Measurements from ENCODE around the gene CERS1. TPM values are rescaled to one million over a fixed set of nuclear protein-coding genes. Genes with fewer than 3 reads are reported as not detected.

Gene CERS1
- polyA plus RNA-seq, 3 donors = not detected

GRCh38 chr19:18875726-18876125 lies 20.2 kb downstream of the CERS1 start:
- H3K4me3 Mint-ChIP-seq = no peak overlapping the region
- no peak overlapping the region for H2AFZ ChIP-seq (ENCODE audit: insufficient read depth, low read depth, low read length, poor library complexity, severe bottlenecking)
- intact Hi-C loops (cut with micrococcal nuclease) = no loop called here
- H3K4me2 ChIP-seq (replicated peaks; ENCODE audit: extremely low read depth, low read length, poor library complexity, severe bottlenecking) = no peak overlapping the region
- no peak for DNase-seq
- H3K9me3 ChIP-seq (replicated peaks in 1 of 2; ENCODE audit: control insufficient read depth in 1 of 2, insufficient read depth in 1 of 2, low read length in 2 of 2) = no peaks in the 10 kb centered on the region
- H3K4me1 Mint-ChIP-seq = peaks cover 4% of the 10 kb centered on the region
- H3K27ac ChIP-seq (ENCODE audit: low read depth in 1 of 2, low read length in 2 of 2) = no peak overlapping the region
- H3K79me2 ChIP-seq (ENCODE audit: insufficient read depth, low read length) = no peaks in the 10 kb centered on the region
- peaks cover 1 to 8% (median 5%) of the 10 kb centered on the region in 7 donors for H3K9me3 Mint-ChIP-seq
- H3K4me3 ChIP-seq (replicated peaks in 1 of 3; ENCODE audit: low read depth in 2 of 3, low read length in 3 of 3) = no peak overlapping the region
- no peaks in the 10 kb centered on the region for H4K20me1 ChIP-seq (ENCODE audit: insufficient read depth, low read length)
- TF ChIP-seq CTCF (IDR thresholded peaks at IDR 0.05) = no peak
- H3K4me1 ChIP-seq (ENCODE audit: control insufficient read depth in 1 of 2, insufficient read depth in 2 of 2, low read length in 2 of 2) = peaks cover 0 to under 1% of the 10 kb centered on the region in 2 donors
- H3K27me3 ChIP-seq (ENCODE audit: control insufficient read depth in 2 of 2, insufficient read depth in 2 of 2, low read length in 2 of 2) = peaks cover 0 to 7% of the 10 kb centered on the region in 2 donors
- H3K36me3 Mint-ChIP-seq = peaks cover 0 to 2% of the 10 kb centered on the region in 2 donors
- WGBS (ENCODE audit: insufficient coverage) = 84% methylated on average over 3 of the region's 5 CpGs
- peak overlapping the region in 1 of 7 donors; percentile 16 for H3K27ac Mint-ChIP-seq
- no peaks in the 10 kb centered on the region for H3K36me3 ChIP-seq (replicated peaks in 1 of 2; ENCODE audit: control insufficient read depth in 1 of 2, insufficient read depth in 2 of 2, low read length in 2 of 2)
- H3K9ac ChIP-seq (ENCODE audit: insufficient read depth, low read length, poor library complexity, severe bottlenecking) = no peak overlapping the region
- peaks cover 11 to 21% (median 13%) of the 10 kb centered on the region in 3 donors for H3K27me3 Mint-ChIP-seq (ENCODE audit: low read depth in 3 of 3)

DNA sequence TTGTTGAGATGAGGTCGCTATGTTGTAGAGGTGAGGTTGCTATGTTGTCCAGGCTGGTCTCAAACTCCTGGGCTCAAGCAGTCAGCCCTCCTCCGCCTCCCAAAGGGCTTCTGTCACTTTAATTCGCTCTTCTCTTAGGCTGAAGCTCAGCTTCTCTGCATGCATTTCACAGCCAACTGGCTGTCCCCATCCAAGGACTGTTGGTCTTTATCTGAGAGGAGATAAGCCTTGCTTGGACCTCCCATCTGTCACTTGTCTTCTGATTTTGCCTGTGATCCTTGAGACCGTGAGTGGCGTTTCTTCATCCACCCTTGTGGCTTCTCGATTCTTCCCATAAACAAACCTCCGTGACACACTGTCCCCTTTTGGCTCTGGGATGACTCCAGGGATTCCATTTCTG lies 24.4 kb downstream of the CERS1 start:
- H3K36me3 Mint-ChIP-seq = peaks cover 20 to 22% of the 10 kb centered on the region in 2 donors
- Histone ChIP-seq H3K4me2 (replicated peaks; ENCODE audit: extremely low read depth, low read length, poor library complexity, severe bottlenecking) (no peak overlapping the region), H3K36me3 (replicated peaks in 1 of 2; ENCODE audit: control insufficient read depth in 1 of 2, insufficient read depth in 2 of 2, low read length in 2 of 2) (peaks cover 13 to 18% of the 10 kb centered on the region in 2 donors), H3K79me2 (ENCODE audit: insufficient read depth, low read length) (no peaks in the 10 kb centered on the region), H3K9ac (ENCODE audit: insufficient read depth, low read length, poor library complexity, severe bottlenecking) (no peak overlapping the region), H3K27me3 (ENCODE audit: control insufficient read depth in 2 of 2, insufficient read depth in 2 of 2, low read length in 2 of 2) (peaks cover 0 to 24% of the 10 kb centered on the region in 2 donors), H3K27ac (ENCODE audit: low read depth in 1 of 2, low read length in 2 of 2) (no peak overlapping the region), H4K20me1 (ENCODE audit: insufficient read depth, low read length) (peaks cover 25% of the 10 kb centered on the region), H2AFZ (ENCODE audit: insufficient read depth, low read depth, low read length, poor library complexity, severe bottlenecking) (no peak overlapping the region), H3K4me1 (ENCODE audit: control insufficient read depth in 1 of 2, insufficient read depth in 2 of 2, low read length in 2 of 2) (peaks cover 6 to 7% of the 10 kb centered on the region in 2 donors), H3K4me3 (replicated peaks in 1 of 3; ENCODE audit: low read depth in 2 of 3, low read length in 3 of 3) (no peak overlapping the region), H3K9me3 (replicated peaks in 1 of 2; ENCODE audit: control insufficient read depth in 1 of 2, insufficient read depth in 1 of 2, low read length in 2 of 2) (no peaks in the 10 kb centered on the region)
- H3K4me3 Mint-ChIP-seq = peak overlapping the region in 1 of 2 donors; percentile 42
- peaks cover 33 to 44% (median 35%) of the 10 kb centered on the region in 3 donors for H3K27me3 Mint-ChIP-seq (ENCODE audit: low read depth in 3 of 3)
- WGBS (ENCODE audit: insufficient coverage) = no CpG with 5 or more reads among the region's 7 CpGs
- no peak for DNase-seq
- peak overlapping the region in 1 of 7 donors; percentile 21 for H3K27ac Mint-ChIP-seq
- H3K4me1 Mint-ChIP-seq = peaks cover 4% of the 10 kb centered on the region
- intact Hi-C loops (cut with micrococcal nuclease) = no loop called here
- H3K9me3 Mint-ChIP-seq = peaks cover 0 to 5% (median 1%) of the 10 kb centered on the region in 7 donors
- no peak for TF ChIP-seq CTCF (IDR thresholded peaks at IDR 0.05)

Measured in CD14-positive monocyte (primary cell).